PC-9 (cell line): ENCODE results near the gene SGMS1.

Experiments
- CTCF ChIP-seq: fragments of 200-600 bp; sonication (generic); conservative IDR thresholded peaks from 2 replicates; pipeline ENCODE4 v1.6.1; 2017; ENCODE audit warnings: mixed run types, antibody characterized with exemption, mild to moderate bottlenecking, moderate library complexity
- EZH2 ChIP-seq: fragments of 200-600 bp; sonication (generic); IDR thresholded peaks from 2 replicates; pipeline ENCODE4 v1.8.0; 2017; ENCODE audit warnings: antibody characterized with exemption, low read depth

DNA sequence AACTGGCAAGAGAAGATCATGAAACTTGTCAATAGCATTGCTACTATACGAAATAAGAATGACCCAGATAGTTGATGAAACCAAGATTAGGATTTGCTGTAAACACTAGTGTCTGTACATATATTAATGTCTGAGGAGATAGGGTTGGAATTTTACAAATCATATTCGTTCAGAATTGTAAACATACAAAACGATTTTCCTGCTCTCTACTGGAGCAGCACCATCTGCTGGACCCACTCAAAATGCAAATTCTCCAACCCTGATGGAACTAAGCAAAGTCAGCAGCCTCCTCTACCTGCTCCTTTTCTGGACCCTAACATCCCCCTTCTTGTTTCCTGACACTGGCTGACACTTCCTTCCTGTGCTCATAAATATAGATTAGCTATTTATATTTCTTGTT is 29.4 kb upstream of the SGMS1 start:
- TF ChIP-seq CTCF (peak; percentile 43; the same call in 1 of the 2 replicates), EZH2 (no peak)
